Endothelial cell of umbilical vein (primary cell): ENCODE results near the gene PTPRF. TPM values are rescaled to one million over a fixed set of nuclear protein-coding genes. Genes with fewer than 3 reads are reported as not detected.

Experiments
- BruUV-seq: library from RNA; stranded (reverse); fragments of 400-500 nt; replicated peaks from 2 replicates; lab custom pipeline; 2021; lab: Mats Ljungman, UMichigan
- CTCF ChIA-PET: fragments of 300-600, 350-600 bp; sonication (Branson Sonifier 250); formaldehyde crosslinking; loops from one replicate; lab custom pipeline; 2021; ENCODE audit warnings: antibody characterized with exemption, inconsistent platforms; lab: Charles Lee
- POLR2A ChIA-PET: fragments of 300-600, 350-600 bp; sonication (Branson Sonifier 250); formaldehyde crosslinking; loops from one replicate; lab custom pipeline; 2021; ENCODE audit warnings: antibody characterized with exemption, inconsistent platforms; lab: Charles Lee
- DNase-seq: peaks from one replicate; pipeline ENCODE4 v3.0.0-alpha.2; 2011; ENCODE audit warnings: low read depth, low spot score
- FAIRE-seq: peaks from 2 replicates; lab custom pipeline; 2011; peaks lifted over from hg19 to GRCh38; lab: Jason Lieb, UNC
- H2AFZ ChIP-seq: 2 replicates; pipeline ENCODE4 v1.6.0; 2012; ENCODE audit warnings: low read depth, low read length, control low read depth, inconsistent platforms
- H3K27ac ChIP-seq: 2 replicates; pipeline ENCODE4 v1.5.1; 2011; ENCODE audit warnings: low read depth, mild to moderate bottlenecking, control low read depth, low read length, moderate library complexity; ENCODE audit not compliant: insufficient read depth
- H3K27me3 ChIP-seq, 2 experiments: 2 replicates each; pipeline versions ENCODE4 v1.6.0 to v1.6.1; 2011; ENCODE audit warnings: low read length in 2 of 2, mixed read lengths in 1 of 2; ENCODE audit not compliant: control insufficient read depth in 2 of 2, insufficient read depth in 2 of 2
- H3K36me3 ChIP-seq, 2 experiments: 2 replicates in 1 of 2; 3 replicates in 1 of 2; pipeline ENCODE4 v1.5.1; 2011; ENCODE audit warnings: low read length in 2 of 2, mild to moderate bottlenecking in 1 of 2, moderate library complexity in 1 of 2; ENCODE audit not compliant: control insufficient read depth in 2 of 2, insufficient read depth in 2 of 2; ENCODE audit errors: extremely low read depth in 1 of 2
- H3K4me1 ChIP-seq: 3 replicates; pipeline ENCODE4 v1.5.1; 2011; ENCODE audit warnings: mild to moderate bottlenecking, low read length; ENCODE audit not compliant: control insufficient read depth, insufficient read depth; ENCODE audit errors: extremely low read depth
- H3K4me2 ChIP-seq: 2 replicates; pipeline ENCODE4 v1.6.1; 2011; ENCODE audit warnings: low read length, control low read depth, mixed read lengths; ENCODE audit not compliant: insufficient read depth
- H3K4me3 ChIP-seq, 3 experiments: fragments of 200-600 bp in 1 of 3; sonication (generic), shearing (Covaris generic) in 1 of 3; replicated peaks in 1 of 3; 2 replicates each; pipeline ENCODE4 v1.5.1; 2011 to 2016; ENCODE audit warnings: control low read depth in 3 of 3, low read length in 3 of 3, mild to moderate bottlenecking in 2 of 3, inconsistent platforms in 1 of 3, low read depth in 1 of 3, moderate library complexity in 1 of 3; ENCODE audit not compliant: insufficient read depth in 1 of 3
- H3K79me2 ChIP-seq: 2 replicates; pipeline ENCODE4 v1.6.0; 2012; ENCODE audit warnings: low read length, inconsistent platforms; ENCODE audit not compliant: control insufficient read depth, insufficient read depth
- H3K9ac ChIP-seq: replicated peaks from 2 replicates; pipeline ENCODE3; 2011; ENCODE audit warnings: low read length, control low read depth; ENCODE audit not compliant: insufficient read depth; ENCODE audit errors: extremely low read depth
- H3K9me1 ChIP-seq: replicated peaks from 3 replicates; pipeline ENCODE4 v1.6.0; 2011; ENCODE audit warnings: mild to moderate bottlenecking, low read length; ENCODE audit not compliant: control insufficient read depth, insufficient read depth; ENCODE audit errors: extremely low read depth
- H3K9me3 ChIP-seq: replicated peaks from 2 replicates; pipeline ENCODE4 v1.5.1; 2012; ENCODE audit warnings: low read length, inconsistent platforms; ENCODE audit not compliant: control insufficient read depth, insufficient read depth
- H4K20me1 ChIP-seq: replicated peaks from 2 replicates; pipeline ENCODE3; 2011; ENCODE audit warnings: mild to moderate bottlenecking, low read length; ENCODE audit not compliant: control insufficient read depth, insufficient read depth; ENCODE audit errors: extremely low read depth
- EZH2 ChIP-seq: IDR thresholded peaks from 2 replicates; pipeline ENCODE4 v1.6.1; 2012; ENCODE audit warnings: borderline replicate concordance, low read depth, mild to moderate bottlenecking, moderate library complexity, low read length, inconsistent platforms; ENCODE audit not compliant: severe bottlenecking
- FOS ChIP-seq: IDR thresholded peaks from 2 replicates; pipeline ENCODE4 v1.6.1; 2011; ENCODE audit warnings: mild to moderate bottlenecking, low read length, moderate library complexity, borderline replicate concordance; ENCODE audit not compliant: insufficient read depth
- GATA2 ChIP-seq: IDR thresholded peaks from 2 replicates; pipeline ENCODE4 v1.7.0; 2011; ENCODE audit warnings: low read depth, mild to moderate bottlenecking, moderate library complexity, mixed read lengths, low read length; ENCODE audit not compliant: insufficient read length, insufficient read depth
- JUN ChIP-seq: IDR thresholded peaks from 2 replicates; pipeline ENCODE4 v1.6.1; 2011; ENCODE audit warnings: borderline replicate concordance, low read depth; ENCODE audit not compliant: insufficient read length, insufficient read depth
- MAX ChIP-seq: IDR thresholded peaks from 2 replicates; pipeline ENCODE4 v1.6.1; 2011; ENCODE audit not compliant: insufficient read depth, insufficient read length
- MYC ChIP-seq: IDR thresholded peaks from one replicate; pipeline ENCODE4 v1.6.1; 2011; ENCODE audit warnings: mild to moderate bottlenecking, low read depth, low read length
- POLR2A ChIP-seq: IDR thresholded peaks from 2 replicates; pipeline ENCODE4 v1.6.1; 2012; ENCODE audit warnings: low read depth, mild to moderate bottlenecking, control low read depth, low read length
- POLR2AphosphoS5 ChIP-seq: IDR thresholded peaks from 2 replicates; pipeline ENCODE4 v1.6.1; 2012; ENCODE audit warnings: low read depth, mild to moderate bottlenecking, control low read depth, low read length, moderate library complexity; ENCODE audit not compliant: insufficient read depth
- dilution Hi-C: fragments of 300-500 bp; cut with MboI; formaldehyde crosslinking; loops from one replicate; pipeline ENCODE4 v1.15.0; 2019; ENCODE audit warnings: low sequenced_read_pairs; ENCODE audit not compliant: extremely low pct_ligation_motif_present
- intact Hi-C: fragments of 100-400 bp; cut with micrococcal nuclease; formaldehyde crosslinking; loops from one replicate; pipeline ENCODE4 v1.10.0; 2022
- polyA plus RNA-seq, 4 experiments: library from polyadenylated mRNA; depleted of rRNA in 3 of 4; stranded (reverse) in 3 of 4; unstranded in 1 of 4; fragments of >200 nt; gene quantifications; 2 replicates each; pipeline versions ENCODE4 v1.2.1 to v1.2.3, GENCODE V29; 2011 to 2012; ENCODE audit warnings: missing spikeins in 1 of 4
- total RNA-seq: library from RNA; stranded (reverse); gene quantifications from 2 replicates; pipeline ENCODE4 v1.2.3, GENCODE V29; 2021
- TF ChIP-seq, protein P1 (sequence below), 2 donors: IDR thresholded peaks; 1 replicate in 1 of 2; 2 replicates in 1 of 2; pipeline ENCODE4 v1.5.1; 2011; ENCODE audit warnings: low read length in 2 of 2, mild to moderate bottlenecking in 2 of 2, moderate library complexity in 2 of 2, control low read depth in 1 of 2, inconsistent platforms in 1 of 2, low read depth in 1 of 2; ENCODE audit not compliant: insufficient read depth in 1 of 2; ENCODE audit errors: extremely low read depth in 1 of 2

Gene PTPRF
- total and polyA plus RNA-seq, 2 donors (not counting 3 experiments of a cell fraction or from before 2014, with no cell fraction given), result 217 to 338 TPM

GRCh38 chr1:43521756-43522155, 8.9 kb upstream of the PTPRF start:
- H3K27ac ChIP-seq, result no peak overlapping the region
- FAIRE-seq, result no peak
- dilution Hi-C loops (no loop called here), intact Hi-C loops (no loop called here)
- H3K36me3 ChIP-seq, result no peaks in the 10 kb centered on the region
- CTCF ChIA-PET, result interaction anchor here (1.4 kb wide), 1 partner anchor 33 kb away, joined by 4 read pairs; no protein-coding TSS in a partner anchor
- H4K20me1 ChIP-seq, result no peaks in the 10 kb centered on the region
- H2AFZ ChIP-seq, result no peak overlapping the region
- no peaks in the 10 kb centered on the region for H3K9me1 ChIP-seq
- H3K4me1 ChIP-seq, result no peaks in the 10 kb centered on the region
- no peak for DNase-seq
- peaks cover 5% of the 10 kb centered on the region in 2 experiments for H3K27me3 ChIP-seq
- TF ChIP-seq GATA2, result no peak
- no peak for TF ChIP-seq MYC
- TF ChIP-seq MAX, result no peak
- TF ChIP-seq FOS, result no peak
- no peak for TF ChIP-seq POLR2A
- TF ChIP-seq JUN, result no peak
- TF ChIP-seq, protein P1, sequence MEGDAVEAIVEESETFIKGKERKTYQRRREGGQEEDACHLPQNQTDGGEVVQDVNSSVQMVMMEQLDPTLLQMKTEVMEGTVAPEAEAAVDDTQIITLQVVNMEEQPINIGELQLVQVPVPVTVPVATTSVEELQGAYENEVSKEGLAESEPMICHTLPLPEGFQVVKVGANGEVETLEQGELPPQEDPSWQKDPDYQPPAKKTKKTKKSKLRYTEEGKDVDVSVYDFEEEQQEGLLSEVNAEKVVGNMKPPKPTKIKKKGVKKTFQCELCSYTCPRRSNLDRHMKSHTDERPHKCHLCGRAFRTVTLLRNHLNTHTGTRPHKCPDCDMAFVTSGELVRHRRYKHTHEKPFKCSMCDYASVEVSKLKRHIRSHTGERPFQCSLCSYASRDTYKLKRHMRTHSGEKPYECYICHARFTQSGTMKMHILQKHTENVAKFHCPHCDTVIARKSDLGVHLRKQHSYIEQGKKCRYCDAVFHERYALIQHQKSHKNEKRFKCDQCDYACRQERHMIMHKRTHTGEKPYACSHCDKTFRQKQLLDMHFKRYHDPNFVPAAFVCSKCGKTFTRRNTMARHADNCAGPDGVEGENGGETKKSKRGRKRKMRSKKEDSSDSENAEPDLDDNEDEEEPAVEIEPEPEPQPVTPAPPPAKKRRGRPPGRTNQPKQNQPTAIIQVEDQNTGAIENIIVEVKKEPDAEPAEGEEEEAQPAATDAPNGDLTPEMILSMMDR (IDR thresholded peaks at IDR 0.05; ENCODE audit: extremely low read depth in 1 of 2, insufficient read depth in 1 of 2, low read depth in 1 of 2, low read length in 2 of 2), result no peak
- no peak for TF ChIP-seq POLR2AphosphoS5
- TF ChIP-seq EZH2, result no peak
- POLR2A ChIA-PET, result no interaction called here
- H3K4me2 ChIP-seq, result no peak overlapping the region
- no peak overlapping the region for H3K4me3 ChIP-seq
- H3K9ac ChIP-seq, result no peak overlapping the region
- H3K9me3 ChIP-seq, result no peaks in the 10 kb centered on the region
- no TSS peak for BruUV-seq
- H3K79me2 ChIP-seq, result no peaks in the 10 kb centered on the region
